ENCODE data around the gene HRNR.
"Not testable (repeated sequence)": the region's sequence is repeated elsewhere in the genome, so short reads cannot be mapped to it uniquely, and the experiment has no call there.

The HRNR gene

DNA sequence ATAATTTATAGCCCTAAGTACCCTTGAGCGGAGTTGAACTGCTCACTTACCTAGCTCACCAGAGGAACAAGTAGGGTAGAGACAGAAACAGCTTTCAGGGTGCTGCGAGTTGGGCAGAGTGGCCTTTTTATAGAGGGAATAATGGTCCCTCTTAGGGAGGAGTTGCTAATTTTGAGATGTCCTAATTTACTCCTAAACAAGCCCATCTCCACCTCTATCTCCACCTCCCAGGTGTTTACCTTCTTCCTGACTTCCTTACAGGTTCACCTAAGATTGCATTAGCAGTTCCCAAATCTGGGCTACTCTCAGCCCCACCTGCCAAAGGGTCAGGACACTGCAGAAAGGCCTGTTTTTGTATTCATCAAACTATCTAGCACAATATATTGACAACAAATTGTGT, at the start of gene HRNR:
TSS of gene HRNR (minus strand) at position 101 of the 400 bp plus-strand sequence. CDS start 940 bp downstream, outside the sequence.
- DNase-seq: no peak

DNA sequence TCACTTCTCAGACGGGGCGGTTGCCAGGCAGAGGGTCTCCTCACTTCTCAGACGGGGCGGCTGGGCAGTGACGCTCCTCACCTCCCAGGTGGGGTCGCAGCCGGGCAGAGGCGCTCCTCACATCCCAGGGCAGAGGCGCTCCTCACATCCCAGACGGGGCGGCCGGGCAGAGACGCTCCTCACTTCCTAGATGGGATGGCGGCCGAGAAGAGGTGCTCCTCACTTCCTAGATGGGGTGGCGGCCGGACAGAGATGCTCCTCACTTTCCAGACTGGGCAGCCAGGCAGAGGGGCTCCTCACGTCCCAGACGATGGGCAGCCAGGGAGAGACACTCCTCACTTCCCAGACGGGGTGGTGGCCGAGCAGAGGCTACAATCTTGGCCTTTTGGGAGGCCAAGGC, 32.4 kb upstream of the HRNR start:
- DNase-seq: not testable (repeated sequence)

DNA sequence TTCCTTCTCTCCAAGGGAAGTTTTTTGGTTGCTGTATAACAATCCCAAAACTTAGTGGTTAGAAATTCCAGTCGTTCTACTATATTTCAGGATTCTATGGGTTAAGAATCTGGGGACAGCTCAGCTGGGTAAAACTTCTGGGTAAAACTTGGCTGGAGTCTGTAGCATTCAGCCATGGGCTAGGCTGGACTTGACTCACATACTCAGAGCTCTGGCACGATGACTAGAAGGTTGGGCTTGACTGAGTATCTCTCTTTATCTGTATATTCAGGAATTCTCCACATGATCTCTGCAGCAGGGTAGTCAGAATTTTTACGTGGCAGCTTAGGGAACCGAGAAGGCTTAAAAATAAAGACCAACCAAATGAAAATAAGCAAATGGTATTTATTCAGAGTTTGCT, 28.2 kb upstream of the HRNR start:
- DNase-seq: no peak

DNA sequence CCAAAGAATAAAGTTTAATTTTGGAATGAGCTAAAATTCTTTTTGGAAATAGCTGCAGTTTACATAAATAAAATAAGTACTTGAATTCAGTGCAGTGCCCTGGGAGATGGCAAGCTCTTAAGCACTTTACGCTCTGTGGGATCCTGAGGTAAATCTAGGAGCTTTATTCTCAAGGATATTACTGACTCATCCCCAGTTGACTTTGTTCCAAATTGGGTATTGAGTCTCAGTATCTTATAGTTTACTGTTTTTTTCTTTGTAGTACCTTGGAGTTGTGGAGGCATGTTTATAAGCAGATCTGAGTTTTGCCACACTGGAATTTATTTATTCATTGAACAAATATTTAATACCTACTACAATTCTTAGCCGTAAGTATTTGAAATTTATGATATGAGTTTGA, 27.4 kb upstream of the HRNR start:
- DNase-seq: no peak

DNA sequence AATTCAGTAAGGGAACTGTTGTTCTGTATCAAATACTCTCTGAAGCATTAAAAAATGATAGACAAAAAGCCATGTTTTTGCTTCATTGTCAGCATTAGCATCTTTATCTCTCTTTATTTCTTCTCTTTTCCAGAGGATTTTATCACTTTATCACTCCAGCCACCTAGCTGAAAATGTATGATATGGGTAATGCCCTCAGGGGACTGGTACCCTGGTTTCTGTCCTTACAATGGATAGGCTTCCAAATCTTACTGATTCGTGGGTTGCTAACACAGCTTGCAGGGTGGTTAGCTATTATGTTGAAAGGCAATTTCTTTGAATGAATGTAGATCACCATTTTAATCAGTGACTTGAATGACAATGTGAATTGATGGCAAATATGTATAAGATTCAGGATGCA, 23.3 kb upstream of the HRNR start:
- no peak for DNase-seq

DNA sequence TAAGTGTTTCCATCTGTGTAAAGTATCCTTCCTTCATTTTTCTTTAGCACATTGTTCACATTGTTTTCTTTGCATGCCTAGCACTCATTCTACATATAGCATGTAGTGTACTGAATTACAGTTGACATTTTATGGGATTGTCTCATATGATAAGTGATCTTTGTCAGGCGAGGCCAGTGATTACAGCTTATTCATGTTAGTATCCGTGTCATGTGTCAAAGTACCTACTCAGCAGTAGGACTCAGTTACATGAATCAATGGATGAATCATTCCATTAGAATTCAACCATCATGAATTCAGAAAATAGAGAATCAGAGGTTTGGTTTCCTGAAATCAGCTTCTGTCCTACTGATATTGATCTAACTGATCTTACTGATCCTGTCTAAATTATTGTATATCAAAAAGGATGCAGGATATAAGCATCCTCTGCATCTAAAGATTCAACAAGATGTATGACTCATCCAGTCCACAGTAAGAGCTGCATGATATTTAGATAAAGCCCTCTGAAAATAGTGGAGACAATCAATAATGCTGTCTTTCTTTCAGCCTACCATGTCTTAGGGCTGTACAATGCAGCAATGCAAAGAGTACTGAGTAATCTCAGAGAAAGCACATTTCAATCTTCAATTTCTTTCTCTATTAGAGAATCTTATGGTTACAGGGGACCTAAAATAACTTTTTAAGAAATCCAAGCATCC, 20.7 kb upstream of the HRNR start:
- no peak for DNase-seq

DNA sequence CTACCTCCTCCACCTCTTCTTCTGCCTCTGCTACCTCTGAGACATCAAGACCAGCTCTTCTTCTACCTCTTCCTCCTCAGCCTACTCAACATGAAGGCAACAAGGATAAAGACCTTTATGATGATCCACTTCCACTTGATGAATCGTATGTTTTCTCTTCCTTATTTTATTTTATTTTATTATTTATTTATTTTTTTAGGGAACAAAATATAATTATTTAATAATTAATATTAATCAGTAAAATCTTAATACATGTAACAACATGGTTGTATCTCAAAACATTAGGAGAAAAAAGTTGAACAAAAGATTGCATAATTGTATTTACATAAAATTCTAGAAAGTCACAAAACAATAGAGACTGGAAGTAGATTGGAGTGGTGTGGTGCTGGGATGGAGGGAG, 13.1 kb upstream of the HRNR start:
- DNase-seq: no peak

DNA sequence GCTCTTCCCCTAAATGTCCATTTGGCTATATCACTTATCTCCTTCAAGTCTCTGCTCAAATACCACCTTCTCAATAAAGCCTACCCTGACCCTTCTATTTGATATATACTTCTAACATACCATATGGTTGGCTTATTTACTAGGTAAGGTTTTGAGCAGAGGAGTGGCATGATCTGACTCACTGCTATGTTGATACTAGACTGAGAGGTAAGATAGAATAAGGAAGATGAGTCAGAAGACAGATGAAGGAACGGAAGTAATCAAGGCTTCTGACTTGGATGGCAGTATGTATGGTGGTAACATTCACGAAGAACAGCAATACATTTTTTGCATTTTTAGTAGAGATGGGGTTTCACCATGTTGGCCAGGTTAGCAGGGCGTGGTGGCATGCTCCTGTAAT, 4.8 kb upstream of the HRNR start:
- no peak for DNase-seq

DNA sequence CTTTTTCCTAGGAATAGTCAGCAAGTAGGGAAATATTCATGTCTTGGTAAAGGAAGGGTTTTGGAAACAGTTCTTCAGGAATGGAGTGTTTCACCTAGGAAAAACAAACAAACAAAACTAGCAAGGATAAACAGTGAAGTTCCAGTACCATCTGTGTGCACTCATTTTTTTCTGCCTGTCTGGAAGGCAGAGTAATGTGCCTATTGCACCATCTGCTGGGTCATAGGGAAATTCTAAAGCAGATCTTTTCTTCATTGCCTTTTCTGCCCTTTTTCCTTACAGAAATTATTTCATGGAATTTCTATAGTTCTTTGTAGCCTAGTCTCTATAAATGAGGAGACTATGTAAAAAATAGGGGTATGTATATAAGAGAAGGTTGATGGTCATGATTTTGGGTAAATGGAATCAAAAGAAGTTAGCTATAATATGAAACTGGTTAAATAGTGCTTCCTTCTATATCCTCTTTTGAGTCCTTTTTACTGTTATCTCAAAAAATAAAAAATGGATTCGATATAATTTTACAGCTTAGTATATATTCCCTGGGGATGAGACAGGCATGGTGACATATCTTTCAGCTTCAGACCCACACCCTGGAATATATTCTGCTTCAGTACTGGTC, 3.4 kb upstream of the HRNR start:
- peak; percentile 32 for DNase-seq

DNA sequence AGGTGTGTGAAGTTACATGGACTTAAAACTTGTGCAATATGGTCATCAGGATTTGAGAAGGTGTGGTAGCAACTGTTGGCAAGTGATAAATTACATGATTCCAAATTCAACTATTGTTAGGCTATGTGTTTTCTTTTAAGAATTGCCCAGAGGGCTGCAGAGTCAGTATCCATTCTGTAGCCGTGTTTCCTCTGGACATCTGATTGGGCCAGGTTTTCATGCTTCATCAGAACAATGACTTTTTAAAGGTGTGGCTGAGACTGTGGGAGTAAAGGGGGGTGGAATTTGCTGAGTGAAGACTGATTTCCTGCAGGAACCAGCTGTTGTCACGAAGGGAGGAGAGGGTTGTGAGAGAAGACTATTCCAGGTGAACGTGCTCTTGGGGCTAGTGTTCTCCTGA, 1.7 kb upstream of the HRNR start:
- DNase-seq: no peak

DNA sequence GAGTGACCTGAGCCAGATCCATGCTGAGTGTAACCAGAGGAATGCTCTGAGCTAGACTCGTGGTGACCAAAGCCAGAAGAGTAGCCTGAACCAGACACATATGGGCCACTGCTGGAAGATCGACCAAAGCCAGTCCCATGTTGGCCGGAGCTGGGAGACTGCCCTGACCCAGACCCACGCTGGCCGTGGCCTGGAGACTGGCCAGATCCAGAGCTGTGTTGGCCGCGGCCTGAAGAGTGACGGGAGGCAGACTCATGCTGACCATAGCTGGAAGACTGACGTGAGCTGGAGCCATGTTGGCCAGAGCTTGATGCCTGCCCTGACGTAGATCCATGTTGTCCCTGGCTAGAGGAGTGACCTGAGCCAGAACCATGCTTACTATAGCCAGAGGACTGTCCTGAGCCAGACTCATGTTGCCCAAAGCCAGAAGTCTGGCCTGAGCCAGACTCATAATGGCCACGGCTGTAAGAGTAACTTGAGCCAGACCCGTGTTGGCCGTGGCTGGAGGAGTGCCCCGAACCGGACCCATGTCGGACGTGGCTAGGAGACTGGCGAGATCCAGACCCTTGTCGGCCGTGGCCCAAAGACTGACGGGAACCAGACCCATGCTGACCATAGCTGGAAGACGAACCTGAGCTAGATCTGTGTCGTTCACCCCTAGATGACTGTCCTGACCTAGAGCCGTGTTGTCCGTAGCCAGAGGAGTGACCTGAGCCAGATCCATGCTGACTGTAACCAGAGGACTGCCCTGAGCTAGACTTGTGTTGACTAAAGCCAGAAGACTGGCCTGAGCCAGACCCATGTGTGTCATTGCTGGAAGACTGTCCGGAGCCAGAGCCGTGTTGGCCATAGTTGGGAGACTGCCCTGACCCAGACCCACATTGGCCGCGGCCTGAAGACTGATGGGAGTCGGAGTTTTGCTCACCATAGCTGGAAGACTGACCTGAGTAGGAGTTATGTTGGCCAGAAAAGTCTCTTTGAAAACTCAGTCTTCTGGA, 3.5 kb downstream of the HRNR start:
- DNase-seq: no peak

DNA sequence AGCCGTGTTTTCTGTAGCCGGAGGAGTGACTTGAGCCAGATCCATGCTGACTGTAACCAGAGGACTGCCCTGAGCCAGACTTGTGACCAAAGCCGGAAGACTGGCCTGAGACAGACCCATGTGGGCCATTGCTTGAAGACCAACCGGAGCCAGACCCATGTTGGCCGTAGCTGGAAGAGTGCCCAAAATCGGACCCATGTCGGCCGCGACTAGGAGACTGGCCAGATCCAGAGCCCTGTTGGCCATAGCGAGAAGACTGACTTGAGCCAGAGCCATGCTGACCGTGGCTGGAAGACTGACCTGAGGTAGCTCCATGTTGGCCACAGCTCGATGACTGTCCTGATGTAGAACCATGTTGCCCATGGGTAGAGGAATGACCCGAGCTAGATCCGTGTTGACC, 4.6 kb downstream of the HRNR start:
- DNase-seq: not testable (repeated sequence)

DNA sequence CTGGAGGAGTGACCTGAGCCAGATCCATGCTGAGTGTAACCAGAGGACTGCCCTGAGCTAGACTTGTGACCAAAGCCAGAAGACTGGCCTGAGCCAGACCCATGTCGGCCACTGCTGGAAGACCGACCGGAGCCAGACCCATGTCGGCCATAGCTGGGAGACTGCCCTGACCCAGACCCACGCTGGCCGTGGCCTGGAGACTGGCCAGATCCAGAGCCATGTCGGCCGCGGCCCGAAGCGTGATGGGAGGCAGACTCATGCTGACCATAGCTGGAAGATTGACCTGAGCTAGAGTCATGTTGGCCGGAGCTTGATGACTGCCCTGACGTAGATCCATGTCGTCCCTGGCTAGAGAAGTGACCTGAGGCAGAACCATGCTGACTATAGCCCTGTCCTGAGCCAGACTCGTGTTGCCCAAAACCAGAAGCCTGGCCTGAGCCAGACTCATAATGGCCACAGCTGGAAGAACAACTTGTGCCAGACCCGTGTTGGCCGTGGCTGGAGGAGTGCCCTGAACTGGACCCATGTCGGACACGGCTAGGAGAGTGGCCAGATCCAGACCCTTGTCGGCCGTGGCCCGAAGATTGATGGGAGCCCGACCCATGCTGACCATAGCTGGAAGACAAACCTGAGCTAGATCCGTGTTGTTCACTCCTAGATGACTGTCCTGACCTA, 5.1 kb downstream of the HRNR start:
- DNase-seq: no peak

DNA sequence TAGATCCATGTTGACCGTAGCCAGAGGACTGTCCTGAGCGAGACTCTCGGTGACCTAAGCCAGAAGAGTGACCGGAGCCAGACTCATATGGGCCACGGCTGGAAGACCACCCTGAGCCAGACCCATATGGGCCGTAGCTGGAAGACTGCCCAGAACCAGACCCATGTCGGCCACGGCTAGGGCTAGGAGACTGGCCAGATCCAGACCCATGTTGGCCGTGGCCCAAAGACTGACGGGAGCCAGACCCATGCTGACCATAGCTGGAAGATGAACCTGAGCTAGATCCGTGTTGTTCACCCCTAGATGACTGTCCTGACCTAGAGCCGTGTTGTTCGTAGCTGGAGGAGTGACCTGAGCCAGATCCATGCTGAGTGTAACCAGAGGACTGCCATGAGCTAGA, 8.4 kb downstream of the HRNR start:
- not testable (repeated sequence) for DNase-seq

DNA sequence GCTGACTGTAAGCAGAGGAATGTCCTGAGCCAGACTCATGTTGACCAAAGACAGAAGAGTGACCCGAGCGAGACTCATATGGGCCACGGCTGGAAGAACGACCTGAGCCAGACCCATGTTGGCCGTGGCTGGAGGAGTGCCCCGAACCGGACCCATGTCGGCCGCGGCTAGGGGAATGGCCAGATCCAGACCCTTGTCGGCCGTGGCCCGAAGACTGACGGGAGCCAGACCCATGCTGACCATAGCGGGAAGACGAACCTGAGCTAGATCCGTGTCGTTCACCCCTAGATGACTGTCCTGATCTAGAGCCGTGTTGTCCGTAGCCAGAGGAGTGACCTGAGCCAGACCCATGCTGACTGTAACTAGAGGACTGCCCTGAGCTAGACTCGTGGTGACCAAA, 9.1 kb downstream of the HRNR start:
- not testable (repeated sequence) for DNase-seq

DNA sequence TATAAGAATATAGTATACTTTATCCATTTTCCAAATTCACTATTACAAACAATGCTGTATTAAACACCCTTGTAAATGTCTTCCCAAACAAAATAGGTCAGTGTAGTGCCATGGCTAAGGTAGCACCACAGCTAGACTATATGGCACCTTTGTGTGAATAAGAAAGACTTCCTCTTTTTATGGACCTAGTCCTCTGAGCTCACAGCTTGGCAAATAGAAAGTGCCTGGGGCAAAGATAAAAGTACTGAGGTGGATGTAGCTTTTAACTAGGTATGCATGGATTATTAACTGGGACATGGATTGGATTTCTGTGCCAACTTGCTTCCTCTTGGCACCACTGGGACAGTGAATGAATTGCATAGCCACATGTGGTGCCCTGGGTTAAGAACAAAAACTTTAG, 25.0 kb downstream of the HRNR start:
- peak; percentile 20 for DNase-seq

DNA sequence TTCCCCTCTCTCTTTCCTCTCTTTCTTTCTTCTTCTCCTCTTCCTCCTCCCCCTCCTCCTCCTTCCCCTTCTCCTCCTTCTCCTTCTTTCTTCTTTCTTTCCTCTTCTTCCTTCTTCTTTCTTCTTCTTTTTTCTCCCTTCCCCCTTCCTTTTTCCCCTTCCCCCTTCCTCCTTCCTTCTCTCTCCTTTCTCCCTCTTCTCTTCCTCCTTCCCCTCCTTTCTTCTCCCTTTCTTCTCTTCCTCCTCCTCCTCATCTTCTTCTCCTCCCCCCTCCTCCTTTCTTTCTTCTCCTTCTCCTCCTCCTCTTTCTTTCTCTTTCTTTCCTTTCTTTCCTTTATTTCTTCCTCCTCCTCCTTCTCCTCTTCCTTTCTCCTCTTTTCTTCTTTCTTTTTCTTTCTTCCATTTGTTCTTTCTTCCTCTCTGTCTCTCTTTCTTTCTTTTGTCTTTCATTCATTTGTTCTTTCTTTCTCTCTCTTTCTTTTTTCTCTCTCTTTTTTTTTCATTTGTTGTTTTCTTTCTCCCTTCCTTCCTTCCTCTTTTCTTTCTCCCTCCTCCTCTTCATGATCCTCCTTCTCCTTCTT, 26.5 kb downstream of the HRNR start:
- DNase-seq: no peak

DNA sequence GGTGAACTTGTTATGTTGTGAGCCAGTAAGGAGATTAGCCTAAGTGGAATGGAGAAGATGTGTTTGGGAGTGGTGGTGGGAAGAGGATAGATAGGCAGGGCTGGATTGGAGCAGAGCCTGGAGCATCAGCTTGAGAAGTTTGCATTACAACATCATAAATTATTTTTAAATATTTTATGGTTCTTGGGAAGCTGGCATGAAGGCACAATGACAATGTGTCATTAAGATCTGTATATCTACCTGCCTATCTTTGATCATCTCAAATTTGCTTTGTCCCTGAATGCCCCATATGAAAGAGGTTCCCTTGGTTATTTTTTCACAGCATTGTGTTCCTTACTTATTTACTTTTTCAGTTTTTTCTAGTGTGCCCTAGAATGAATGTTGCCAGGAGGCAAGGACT, 32.3 kb downstream of the HRNR start:
- DNase-seq: no peak

DNA sequence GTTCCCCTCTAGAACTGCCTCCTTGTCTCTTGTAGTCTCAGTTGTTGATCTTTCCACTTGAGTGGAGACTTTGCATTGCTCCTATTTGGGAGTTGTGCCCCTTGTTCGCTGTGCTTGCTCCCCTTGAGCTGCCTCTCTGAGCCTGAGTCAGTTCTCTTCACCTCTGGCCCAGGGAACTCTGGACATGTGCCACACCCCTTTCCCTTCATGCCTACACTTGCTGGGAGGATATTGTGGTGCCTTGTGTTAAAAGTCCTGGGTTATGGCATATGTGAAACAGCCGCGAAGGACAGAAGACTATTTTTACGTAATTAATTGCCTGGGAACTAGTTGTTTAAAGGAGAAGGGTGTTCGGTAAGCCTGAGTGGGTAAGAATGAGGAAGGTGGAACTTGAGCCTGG, 32.7 kb downstream of the HRNR start:
- DNase-seq: no peak

DNA sequence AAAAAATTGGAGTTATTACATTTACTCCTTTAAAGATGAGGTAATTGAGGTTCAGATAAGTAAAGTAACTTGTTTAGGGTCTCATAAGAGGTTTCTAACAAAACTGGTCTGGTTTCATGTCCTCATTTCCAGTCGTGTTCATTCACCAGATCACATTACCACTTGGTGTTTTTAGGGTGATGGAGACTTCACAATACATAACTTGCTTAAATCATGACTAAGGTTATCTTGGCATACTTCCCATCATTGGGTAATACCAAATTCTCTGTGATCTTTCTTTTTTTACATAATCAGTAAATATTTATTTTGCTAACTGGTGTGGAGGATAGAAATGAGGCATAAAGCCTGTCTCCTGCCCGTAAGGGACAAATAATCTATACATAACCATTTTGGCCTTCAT, 33.4 kb downstream of the HRNR start:
- no peak for DNase-seq

DNA sequence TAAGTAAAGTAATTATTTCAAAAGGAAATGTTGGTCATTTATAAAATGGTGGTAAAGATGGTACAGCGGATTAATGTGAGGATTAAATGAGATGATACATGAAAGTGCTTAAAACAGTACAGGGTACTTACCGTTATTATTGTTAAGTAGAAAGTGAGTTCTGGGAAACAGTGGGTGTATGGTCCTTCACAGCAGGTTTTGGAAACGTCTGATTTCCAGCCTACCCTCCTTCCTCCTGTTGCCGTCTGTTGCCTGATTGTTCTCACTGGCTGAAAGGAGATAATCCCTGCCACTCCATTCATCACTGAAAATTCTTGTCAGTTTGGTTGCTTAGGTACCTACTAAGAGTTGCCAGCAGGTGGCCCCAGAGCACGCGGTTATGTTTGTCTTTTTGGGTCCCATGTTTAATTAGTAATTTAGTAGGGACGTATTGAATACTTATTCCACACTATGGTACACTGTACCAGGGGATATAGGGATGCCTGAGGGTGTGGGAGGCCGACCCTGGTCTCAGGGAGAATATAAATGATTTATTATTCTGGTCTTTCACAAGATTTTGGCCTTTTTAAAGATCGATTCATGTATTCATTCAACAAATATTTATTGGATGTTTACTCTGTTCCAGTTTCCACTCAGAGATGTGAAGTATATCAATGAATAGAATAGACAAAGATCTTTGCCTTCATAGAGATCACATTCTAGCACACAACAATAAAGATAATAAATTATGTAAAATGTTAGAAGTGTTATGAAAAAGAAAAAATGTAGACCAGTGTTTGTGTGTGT, 34.1 kb downstream of the HRNR start:
- peak; percentile 91 for DNase-seq

Measured in OCI-M1 (cell line).